ENCODE measurements around the gene TST.
"Not testable (repeated sequence)": the region's sequence is repeated elsewhere in the genome, so short reads cannot be mapped to it uniquely, and the experiment has no call there.

The TST gene

GRCh38 chr22:36997746-36998145, 21.5 kb downstream of the TST start:
- peaks cover 2% of the 10 kb centered on the region for H3K27me3 ChIP-seq (ENCODE audit: insufficient read depth, poor library complexity, severe bottlenecking)
- TF ChIP-seq, protein P1, sequence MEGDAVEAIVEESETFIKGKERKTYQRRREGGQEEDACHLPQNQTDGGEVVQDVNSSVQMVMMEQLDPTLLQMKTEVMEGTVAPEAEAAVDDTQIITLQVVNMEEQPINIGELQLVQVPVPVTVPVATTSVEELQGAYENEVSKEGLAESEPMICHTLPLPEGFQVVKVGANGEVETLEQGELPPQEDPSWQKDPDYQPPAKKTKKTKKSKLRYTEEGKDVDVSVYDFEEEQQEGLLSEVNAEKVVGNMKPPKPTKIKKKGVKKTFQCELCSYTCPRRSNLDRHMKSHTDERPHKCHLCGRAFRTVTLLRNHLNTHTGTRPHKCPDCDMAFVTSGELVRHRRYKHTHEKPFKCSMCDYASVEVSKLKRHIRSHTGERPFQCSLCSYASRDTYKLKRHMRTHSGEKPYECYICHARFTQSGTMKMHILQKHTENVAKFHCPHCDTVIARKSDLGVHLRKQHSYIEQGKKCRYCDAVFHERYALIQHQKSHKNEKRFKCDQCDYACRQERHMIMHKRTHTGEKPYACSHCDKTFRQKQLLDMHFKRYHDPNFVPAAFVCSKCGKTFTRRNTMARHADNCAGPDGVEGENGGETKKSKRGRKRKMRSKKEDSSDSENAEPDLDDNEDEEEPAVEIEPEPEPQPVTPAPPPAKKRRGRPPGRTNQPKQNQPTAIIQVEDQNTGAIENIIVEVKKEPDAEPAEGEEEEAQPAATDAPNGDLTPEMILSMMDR (IDR thresholded peaks at IDR 0.05; ENCODE audit: insufficient read depth, low read length): no peak
- TF ChIP-seq GABPA (IDR thresholded peaks at IDR 0.05; ENCODE audit: low read depth): no peak
- no peak for TF ChIP-seq POLR2AphosphoS5 (IDR thresholded peaks at IDR 0.05; ENCODE audit: low read depth)
- no peak for TF ChIP-seq SPI1 (IDR thresholded peaks at IDR 0.05; ENCODE audit: borderline replicate concordance, low read depth)
- TF ChIP-seq REST (IDR thresholded peaks at IDR 0.05; ENCODE audit: insufficient replicate concordance, low read depth): no peak
- H3K4me3 ChIP-seq (replicated peaks; ENCODE audit: insufficient read depth, low read length): no peak overlapping the region
- no peak overlapping the region for H3K27ac ChIP-seq (replicated peaks)
- DNase-seq (ENCODE audit: low read depth in 1 of 2, low spot score in 1 of 2): no peak

GRCh38 chr22:36991206-36991605, 28.0 kb downstream of the TST start:
- DNase-seq (ENCODE audit: low read depth in 1 of 2, low spot score in 1 of 2): no peak
- Histone ChIP-seq H3K4me3 (replicated peaks; ENCODE audit: insufficient read depth, low read length) (no peak overlapping the region), H3K27me3 (ENCODE audit: insufficient read depth, poor library complexity, severe bottlenecking) (peaks cover 23% of the 10 kb centered on the region), H3K27ac (replicated peaks) (no peak overlapping the region)
- TF ChIP-seq SPI1 (IDR thresholded peaks at IDR 0.05; ENCODE audit: borderline replicate concordance, low read depth) (no peak), REST (IDR thresholded peaks at IDR 0.05; ENCODE audit: insufficient replicate concordance, low read depth) (no peak), GABPA (IDR thresholded peaks at IDR 0.05; ENCODE audit: low read depth) (no peak), POLR2AphosphoS5 (IDR thresholded peaks at IDR 0.05; ENCODE audit: low read depth) (no peak)
- TF ChIP-seq, protein P1 (IDR thresholded peaks at IDR 0.05; ENCODE audit: insufficient read depth, low read length): no peak

DNA sequence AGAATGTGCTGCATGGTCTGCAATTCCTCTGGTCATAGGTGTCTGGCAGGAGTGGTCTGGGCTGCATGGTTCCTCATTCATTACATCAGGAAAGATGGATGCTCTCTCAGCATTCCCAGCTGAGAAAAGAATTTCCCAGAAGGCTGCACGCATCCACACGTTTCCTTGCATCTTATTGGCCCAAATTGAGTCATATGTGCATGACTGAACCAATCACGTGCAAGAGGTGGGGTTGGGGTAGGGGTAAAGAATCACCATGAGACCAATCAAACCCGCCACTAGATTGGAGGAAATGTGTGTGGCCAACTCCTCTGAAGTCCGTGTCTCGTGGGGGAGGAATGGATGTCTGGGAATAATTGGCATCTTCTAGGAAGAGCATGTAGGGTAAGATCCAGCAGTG, 28.8 kb downstream of the TST start:
- Histone ChIP-seq H3K27me3 (ENCODE audit: insufficient read depth, poor library complexity, severe bottlenecking) (peaks cover 23% of the 10 kb centered on the region), H3K27ac (replicated peaks) (no peak overlapping the region), H3K4me3 (replicated peaks; ENCODE audit: insufficient read depth, low read length) (no peak overlapping the region)
- TF ChIP-seq POLR2AphosphoS5 (IDR thresholded peaks at IDR 0.05; ENCODE audit: low read depth): no peak
- TF ChIP-seq, protein P1 (IDR thresholded peaks at IDR 0.05; ENCODE audit: insufficient read depth, low read length): no peak
- DNase-seq (ENCODE audit: low read depth in 1 of 2, low spot score in 1 of 2): no peak

- H3K27ac ChIP-seq (replicated peaks); DNase-seq (ENCODE audit: low read depth in 1 of 2, low spot score in 1 of 2); H3K4me3 ChIP-seq (replicated peaks; ENCODE audit: insufficient read depth, low read length): not testable (repeated sequence)
- peaks cover 23% of the 10 kb centered on the region for H3K27me3 ChIP-seq (ENCODE audit: insufficient read depth, poor library complexity, severe bottlenecking)
These were observed 30.2 kb downstream of the TST start for GRCh38 chr22:36989012-36989411.
